Body of pancreas (tissue), 4 donors: ENCODE data around the gene ULK4.

ENCODE experiments used
- POLR2A ChIP-seq, 3 donors: fragments of 450-650 bp; IDR thresholded peaks; one replicate each; pipeline ENCODE4 v1.6.1; 2016; ENCODE audit warnings: antibody characterized with exemption in 3 of 3, mild to moderate bottlenecking in 2 of 3
- TF ChIP-seq, protein P1 (sequence below), 7 experiments: fragments of 450-650 bp in 4 of 7; fragments of 200-600 bp in 3 of 7; sonication (generic) in 3 of 7; IDR thresholded peaks; one replicate each; pipeline ENCODE4 v1.5.1; 2016 to 2019; ENCODE audit warnings: antibody characterized with exemption in 7 of 7

- TF ChIP-seq, protein P1, sequence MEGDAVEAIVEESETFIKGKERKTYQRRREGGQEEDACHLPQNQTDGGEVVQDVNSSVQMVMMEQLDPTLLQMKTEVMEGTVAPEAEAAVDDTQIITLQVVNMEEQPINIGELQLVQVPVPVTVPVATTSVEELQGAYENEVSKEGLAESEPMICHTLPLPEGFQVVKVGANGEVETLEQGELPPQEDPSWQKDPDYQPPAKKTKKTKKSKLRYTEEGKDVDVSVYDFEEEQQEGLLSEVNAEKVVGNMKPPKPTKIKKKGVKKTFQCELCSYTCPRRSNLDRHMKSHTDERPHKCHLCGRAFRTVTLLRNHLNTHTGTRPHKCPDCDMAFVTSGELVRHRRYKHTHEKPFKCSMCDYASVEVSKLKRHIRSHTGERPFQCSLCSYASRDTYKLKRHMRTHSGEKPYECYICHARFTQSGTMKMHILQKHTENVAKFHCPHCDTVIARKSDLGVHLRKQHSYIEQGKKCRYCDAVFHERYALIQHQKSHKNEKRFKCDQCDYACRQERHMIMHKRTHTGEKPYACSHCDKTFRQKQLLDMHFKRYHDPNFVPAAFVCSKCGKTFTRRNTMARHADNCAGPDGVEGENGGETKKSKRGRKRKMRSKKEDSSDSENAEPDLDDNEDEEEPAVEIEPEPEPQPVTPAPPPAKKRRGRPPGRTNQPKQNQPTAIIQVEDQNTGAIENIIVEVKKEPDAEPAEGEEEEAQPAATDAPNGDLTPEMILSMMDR (IDR thresholded peaks at IDR 0.05), result no peak
- TF ChIP-seq POLR2A (IDR thresholded peaks at IDR 0.05), result no peak
Measured at GRCh38 chr3:41985018-41985417, 23.1 kb upstream of the ULK4 start.
